Stimulated activated CD4-positive, alpha-beta T cell treated with anti-CD3 and anti-CD28 coated beads, Interleukin-2, amount 100 ng/mL, for 4 hours (primary cell): Measurements from ENCODE around the gene RASSF4.
A peak's percentile ranks its signal among the peaks of the same experiment; 100 is the strongest.

Experiments
- DNase-seq: peaks from one replicate; pipeline ENCODE4 v3.0.0-alpha.2; 2020; ENCODE audit warnings: low read depth

RASSF4 gene, protein sequence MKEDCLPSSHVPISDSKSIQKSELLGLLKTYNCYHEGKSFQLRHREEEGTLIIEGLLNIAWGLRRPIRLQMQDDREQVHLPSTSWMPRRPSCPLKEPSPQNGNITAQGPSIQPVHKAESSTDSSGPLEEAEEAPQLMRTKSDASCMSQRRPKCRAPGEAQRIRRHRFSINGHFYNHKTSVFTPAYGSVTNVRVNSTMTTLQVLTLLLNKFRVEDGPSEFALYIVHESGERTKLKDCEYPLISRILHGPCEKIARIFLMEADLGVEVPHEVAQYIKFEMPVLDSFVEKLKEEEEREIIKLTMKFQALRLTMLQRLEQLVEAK

DNA sequence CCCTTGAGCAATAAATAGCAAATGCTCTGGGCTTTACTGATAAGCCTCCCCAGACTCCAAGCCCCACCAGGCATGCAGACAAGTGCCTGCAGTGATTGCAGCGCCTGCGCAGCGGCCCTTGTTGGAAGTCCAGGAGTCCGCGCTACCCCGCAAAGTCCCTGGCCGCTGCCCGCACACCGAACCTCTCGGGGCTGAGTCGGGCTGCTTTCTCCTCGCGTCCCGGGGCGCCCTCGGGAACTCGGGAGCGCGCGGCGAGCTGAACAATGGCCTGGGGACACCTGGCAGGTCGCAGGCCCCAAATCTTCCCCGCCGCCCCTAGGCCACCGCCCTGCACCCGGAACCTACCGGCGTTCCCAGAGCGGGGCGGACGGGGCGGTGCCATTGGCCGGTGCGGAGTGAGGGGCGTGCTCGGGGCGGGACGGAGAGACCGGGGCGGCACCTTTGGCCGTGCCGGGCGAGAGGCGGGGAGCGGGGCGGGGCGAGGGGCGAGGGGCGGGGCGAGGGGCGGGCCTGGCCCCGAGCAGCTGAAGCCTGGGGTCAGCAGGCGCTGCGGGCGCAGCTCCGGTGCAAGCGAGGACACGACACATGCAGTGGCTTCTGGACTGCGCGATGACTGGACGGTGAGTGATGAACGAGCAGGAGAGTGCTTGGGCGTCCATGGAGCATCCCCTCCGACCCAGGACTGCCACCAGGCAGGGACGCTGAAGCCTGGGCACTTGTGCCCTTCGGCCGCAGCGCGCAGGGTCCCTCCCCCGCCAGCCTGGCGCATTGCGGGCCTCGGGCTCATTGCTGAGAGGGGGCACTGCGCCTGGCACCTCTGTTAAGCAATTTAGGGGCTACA lies at the start of gene RASSF4:
Gene RASSF4, plus strand, starts transcription at position 556 of the 841 bp plus-strand sequence. CDS start 10,401 bp downstream, outside the sequence.
- peak; percentile 85 for DNase-seq

DNA sequence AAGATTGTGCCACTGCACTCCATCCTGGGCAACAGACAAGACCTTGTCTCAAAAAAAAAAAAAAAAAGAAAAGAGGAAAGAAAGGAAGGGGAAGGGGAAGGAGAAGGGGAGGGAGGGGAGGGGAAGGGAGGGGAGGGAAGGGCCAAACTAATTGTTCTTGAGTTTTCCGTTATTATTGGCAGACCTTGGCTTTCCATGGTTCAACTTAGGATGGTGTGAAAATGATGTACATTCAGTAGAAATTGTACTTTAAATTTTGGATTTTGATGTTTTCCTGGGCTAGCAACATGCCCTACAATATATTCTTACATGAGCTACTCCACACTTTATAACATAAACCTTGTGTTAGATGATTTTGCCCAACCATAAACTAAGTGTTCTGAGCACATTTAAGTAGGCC lies 49.7 kb upstream of the RASSF4 start:
- no peak for DNase-seq

DNA sequence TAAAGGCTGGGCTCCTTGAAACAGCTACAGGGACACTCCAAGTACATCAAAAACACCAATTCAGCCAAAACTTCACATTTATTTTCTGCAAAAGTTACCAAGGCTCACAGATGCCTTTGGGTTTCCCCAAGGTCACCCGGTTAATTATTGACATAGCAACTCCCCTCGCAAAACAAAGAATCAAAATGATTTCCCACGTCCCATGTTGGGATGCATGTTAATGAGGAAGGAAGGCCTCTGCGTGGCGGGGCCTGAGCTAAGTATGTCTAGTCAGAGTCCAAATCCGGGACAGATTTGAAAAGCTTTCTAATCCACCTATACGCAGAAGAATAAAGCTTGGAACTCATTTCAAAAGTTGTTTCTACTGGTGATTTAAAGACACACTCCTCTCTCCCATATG lies 49.0 kb upstream of the RASSF4 start:
- DNase-seq: no peak

DNA sequence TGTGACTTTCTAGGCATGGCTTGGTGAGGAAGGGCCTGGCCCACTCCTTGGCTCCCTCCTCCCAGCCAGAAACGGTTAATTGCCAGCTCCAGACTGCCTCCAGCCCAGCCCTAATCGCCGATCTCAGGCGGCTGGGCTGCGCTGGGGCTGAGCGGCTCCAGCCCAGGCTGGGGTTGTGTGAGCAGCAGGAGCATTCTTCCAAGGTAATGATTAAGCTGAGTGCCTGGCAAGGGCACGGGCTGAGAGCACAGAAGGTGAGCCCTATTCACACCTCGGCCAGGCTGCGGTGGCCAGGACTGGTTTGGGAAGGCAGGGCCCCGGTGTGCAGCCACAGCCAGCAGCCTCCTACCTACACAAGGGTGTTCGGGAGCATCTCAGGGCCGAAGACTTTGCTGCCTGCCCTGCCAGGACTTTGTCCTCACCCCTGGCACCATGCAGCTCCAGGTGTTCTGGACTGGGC lies 48.5 kb upstream of the RASSF4 start, which contains the start of gene TMEM72:
Gene TMEM72, plus strand, starts transcription at position 257 of the 460 bp plus-strand sequence. Its CDS starts 176 bp downstream, at position 433.
- no peak for DNase-seq

DNA sequence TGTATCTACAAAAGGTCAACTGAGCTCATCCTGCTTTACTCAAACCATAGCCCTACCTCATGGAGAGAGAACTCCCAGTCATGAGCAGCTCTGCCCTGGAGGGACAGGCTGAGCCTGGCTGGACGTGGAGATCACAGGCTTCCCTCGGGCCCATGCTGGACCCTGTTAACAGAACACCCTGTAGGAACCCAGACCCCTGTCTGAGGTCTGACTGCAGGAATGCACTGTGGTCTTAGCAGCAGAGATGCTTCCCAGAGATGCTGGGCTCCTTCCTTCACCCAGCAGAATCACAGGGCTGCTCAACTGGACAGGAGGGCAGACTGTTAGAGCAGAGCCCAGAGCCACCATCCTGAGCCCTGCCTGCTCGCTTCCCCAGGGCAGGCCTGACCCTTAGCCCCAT lies 47.7 kb upstream of the RASSF4 start:
- no peak for DNase-seq

DNA sequence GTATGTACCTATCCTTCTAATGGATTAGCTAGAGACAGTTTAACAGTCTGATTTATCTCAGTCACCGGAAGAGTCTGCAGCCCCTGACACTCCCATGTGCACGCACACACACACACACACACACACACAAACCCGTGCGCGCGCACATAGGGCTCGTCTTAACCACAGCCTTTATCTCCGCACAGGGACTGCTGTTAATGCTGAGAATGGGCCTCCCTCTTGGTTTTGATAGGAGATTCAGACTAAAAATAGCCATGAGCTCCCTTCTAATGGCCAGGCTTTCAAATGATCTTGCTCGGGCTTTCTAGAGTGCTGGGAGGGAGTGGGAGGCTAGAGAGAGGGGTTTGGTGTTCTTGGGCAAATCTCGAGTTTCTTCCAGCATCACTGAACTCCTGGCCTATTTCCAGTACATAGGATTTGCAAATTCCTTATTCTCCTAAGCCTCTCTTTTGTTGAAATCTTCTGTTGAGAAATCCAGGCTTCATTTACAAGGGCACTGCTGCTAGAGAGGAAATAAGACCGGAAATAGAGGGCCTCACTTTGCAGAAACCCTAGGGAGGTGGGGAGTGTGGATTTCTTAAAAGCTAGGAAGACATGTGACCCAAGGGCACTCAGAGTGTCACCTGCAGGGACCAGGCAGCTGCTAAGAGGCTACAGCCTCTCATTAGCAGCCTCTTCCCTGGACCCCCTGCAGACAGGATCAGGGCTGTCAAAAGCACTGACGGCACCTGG lies 46.1 kb upstream of the RASSF4 start:
- DNase-seq: no peak

DNA sequence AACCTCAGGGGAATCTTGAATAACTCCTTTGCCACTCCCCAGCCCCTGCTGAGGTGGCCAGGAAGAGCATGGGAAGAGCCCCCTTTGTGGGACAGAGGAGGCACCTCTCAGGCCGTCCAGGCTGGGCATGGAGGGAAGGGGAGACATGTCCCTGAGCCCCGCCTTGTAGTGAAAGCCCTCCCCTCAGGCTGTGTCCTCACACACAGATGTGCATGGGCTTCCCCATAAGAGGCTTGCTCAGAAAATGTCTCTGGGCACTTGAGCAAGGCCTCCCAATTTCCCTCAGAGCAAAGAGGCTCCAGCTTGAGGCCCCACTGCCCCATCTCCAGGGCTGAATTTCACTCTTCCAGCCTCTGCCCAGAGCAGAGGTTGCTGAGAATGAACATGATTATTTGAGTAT lies 44.7 kb upstream of the RASSF4 start:
- DNase-seq: no peak

DNA sequence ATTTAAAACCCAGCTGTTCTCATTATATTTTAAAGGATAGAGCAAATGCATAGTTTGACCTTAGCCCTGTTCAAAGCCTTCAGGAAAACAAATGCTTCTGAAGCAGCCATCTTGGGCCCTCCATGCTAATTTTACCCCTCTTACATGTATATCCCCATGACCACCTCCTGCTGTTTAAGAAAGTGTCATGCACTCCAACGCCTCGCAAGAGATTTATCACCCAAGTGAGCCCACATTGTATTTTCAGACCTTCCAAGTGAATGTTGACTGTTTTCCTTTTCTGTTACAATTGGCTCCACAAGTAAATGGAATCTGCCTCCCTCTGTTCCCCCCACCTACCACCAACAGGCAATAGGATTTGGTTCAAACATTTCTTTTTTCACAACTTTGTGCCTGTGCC lies 43.2 kb upstream of the RASSF4 start:
- no peak for DNase-seq

DNA sequence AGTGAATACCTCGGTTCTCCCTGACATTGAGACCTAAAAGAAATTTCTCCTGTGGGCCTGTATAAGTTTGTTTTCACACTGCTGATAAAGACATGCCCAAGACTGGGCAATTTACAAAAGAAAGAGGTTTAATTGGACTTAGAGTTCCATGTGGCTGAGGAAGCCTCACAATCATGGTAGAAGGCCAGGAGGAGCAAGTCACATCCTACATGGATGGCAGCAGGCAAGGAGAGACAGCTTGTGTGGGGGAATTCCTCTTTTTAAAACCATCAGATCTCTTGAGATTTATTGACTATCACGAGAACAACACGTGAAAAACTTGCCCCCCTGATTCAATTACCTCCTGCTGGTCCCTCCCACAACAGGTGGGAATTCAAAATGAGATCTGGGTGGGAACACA lies 41.8 kb upstream of the RASSF4 start:
- no peak for DNase-seq

DNA sequence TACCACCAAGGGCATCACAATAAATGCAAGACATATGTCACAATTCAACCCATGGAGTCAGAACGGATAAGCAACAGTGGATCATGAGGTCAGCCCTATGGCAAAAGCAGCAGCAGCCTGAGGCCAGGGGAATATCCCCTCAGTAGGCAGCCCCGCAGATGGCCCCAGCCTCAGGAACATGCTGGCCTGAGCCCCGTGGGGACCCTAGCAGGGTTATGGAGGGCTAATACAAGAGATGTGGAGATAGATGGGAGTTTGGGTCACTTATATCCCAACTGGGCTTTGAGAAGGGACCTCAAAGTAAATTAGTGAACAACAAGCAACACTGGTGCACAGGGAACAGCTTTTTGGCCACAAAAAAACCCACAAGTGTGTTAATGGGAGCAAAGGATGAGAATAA lies 39.4 kb upstream of the RASSF4 start:
- no peak for DNase-seq

DNA sequence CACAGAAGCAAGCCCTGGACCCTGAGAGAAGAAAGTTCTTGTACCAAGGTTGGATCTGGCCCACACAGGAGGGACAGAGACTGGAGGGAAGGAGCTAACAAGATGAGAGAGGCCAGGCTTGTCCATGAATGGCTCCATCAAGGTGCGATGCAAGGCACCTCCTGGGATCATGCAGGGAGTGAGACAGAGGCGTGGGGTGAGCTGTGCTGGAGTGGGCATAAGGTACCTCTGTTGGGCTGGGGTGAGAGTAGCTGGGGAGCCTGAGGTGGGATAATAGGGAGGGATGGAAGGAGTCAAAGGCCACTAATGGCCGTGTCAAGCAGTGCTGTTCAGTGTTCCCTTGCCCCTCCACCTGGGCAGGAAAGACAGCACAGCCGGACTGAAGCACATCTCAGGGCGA lies 38.5 kb upstream of the RASSF4 start:
- DNase-seq: no peak

DNA sequence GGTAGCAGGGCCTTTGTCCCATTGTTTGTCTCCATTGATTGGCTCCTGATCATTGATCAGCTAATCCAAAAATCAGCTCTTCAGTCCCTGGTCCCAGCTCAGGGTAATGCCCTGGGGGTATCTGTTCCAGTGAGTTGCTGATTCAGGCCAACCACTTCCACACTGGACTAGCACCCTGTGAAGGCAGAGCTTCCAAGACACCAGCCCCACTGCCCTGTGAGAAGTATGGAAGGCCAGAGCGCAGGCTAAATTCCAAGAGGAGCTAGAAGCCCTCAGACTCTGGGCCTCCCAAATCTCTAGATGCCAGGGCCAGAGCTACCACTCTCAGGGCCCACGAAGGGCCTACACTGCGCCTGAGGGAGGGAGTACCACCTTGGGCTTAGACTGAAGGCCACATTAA lies 38.1 kb upstream of the RASSF4 start:
- no peak for DNase-seq

DNA sequence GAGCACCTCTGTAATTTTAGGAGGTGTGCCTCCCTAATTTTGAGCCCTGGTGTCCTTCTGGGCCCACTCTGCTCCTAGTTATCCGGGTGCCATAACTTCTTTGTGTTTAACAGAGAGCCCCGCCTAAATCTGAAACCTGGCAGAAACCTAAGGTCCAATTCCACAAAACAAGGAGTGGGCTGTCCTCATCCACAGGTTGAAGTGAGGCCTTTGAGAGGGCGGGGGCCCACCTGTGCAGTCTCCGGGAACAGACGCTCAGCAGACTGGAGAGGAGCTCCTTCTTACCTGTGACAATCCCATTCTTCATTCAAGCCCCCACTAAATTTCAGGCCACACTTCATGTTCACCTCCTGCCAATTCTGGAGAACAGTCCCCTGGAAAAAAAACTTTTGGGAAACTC lies 37.6 kb upstream of the RASSF4 start:
- no peak for DNase-seq

DNA sequence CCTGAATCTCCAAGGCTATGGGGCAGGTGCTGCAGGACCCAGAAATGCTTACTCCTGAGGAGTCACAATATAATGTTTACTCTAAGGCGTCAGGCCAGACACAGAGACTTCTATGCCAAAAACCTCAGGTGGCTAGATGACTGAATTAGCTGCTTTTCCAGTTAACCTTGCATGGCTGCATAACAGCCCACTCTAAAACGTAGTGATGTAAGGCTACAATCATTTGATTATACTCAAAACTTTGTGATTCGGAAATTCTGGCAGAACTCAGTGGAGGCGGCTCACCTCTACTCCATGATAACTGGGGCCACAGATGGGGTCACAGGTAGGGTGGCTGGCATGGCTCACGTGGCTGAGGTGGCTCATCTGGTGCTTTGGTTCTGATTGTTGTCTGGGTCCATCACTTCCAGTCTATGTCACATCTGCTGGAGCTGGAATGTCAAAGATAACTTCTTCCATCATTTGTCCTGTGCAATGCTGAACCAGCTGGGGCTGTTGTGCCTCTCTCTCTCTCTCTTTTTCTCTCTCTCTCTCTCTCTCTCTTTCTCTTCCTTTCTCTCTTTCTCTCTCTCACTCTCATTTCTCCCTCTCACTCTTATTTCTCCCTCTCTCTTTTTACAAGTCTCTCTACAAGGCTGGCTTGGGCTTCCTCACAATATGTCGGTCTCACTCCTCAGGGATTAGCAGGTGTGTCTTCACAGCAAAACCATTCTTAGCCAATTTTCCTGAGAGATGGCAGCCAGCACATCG lies 36.6 kb upstream of the RASSF4 start:
- no peak for DNase-seq

DNA sequence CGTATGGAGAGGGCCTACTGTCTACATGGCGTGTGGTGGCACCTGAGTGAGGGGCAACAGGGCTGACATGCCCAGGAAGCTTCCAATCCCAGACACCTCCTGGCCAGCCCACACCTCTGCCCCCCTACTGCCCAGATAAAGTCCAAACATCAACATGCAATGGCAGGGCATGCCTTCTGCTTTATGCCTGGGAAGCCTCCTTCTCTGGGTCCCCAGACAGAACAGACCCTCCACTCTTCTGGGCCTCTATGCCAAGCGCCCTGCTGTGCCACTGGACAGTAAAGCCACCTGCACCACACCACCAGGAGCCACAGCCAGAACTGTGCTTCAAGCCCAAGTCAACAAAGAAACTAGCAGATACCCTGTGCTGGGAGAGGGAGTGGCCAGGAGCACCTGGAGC lies 36.0 kb upstream of the RASSF4 start:
- no peak for DNase-seq

DNA sequence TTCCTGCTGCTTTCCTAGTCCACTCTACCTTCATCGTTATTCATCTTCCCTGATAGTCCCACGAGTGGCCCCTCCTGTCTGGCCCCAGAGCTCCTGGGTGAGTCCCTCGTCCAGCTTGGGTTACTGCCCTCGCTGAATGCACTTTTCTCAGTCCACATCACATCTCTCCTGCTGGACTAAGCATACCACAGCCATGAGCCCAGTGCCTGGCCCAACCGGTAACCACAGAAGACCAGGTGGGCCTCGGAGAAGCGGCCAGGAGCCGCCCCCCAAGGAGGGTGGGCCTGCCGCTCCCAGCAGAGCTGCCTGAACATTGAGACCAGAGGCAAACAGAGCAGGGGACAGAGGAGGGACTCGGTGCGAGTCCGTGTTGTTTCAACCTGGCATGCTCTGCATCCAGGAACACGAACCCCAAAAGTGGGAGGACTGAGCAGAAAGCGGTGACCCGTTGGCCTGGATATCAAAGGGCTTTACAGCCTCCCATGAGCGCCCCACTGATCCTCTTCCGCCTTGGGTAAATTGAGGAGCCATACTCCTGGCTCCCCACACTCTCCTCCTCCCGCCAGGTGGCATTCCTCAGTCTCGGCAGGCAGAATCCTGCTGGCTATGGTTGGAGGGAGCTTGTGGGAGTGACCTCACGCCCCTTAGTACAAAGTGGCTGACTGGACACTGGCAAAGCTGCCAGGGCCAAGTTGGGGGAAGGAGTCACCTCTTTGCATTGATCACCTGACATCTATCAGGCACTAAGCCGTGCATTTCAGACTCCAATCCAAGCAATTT lies 35.2 kb upstream of the RASSF4 start:
- no peak for DNase-seq

DNA sequence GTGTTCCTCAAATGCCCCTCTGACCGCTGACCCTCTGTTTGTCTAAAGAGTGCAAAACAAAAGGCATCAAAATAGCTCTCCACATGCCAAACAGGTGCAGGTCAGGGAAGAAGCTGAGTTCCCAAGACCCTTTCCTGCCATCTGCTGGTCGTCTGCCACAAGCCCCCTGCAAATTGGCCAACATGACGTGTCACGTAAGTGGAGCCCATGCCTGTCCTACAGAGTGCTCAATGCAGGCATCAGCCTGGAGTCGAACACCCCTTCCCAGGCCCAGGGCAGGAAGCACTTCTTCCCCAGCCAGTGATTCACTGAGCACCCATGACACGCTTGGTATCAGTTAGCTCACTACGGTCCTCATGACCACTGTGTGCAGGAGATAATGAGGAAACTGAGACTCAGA lies 34.4 kb upstream of the RASSF4 start:
- DNase-seq: no peak

DNA sequence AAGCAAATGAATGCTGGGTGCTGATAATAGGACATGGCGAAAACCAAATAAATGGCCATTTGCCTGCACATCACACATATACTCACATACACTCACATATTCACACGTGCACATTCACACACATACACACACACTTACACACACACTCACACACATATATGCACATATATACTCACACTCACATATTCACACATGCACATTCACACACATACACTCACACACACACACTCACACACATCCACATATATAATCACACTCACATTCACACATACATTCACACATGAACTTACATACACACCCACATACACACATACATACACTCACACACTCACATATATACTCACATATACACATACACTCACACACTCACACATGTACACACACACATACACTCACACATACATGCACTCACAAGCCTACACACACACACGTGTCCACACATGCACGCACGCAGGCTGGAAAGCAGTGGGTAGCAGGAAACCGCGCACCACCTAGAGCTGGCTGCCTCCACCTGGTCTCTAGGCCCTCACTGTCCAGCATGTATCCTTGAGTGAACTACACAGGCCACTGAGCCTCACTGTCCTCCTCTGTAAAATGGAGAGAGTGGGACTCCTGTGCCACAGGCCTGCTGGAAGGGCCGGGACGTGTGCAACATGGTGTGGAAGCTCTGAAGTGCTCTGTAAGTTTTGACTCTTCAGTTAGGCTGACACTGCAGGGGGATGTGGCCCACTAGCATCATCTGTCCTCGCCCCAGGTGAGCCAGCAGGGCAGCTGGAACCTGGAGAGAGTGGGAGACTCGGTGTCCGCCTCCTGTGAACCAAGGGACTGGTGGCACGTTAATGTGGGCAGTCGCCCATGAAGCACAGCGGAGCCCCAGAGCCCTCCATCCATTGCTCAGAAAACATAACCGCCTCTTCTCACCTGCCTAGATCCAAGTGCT lies 33.5 kb upstream of the RASSF4 start:
- DNase-seq: no peak

DNA sequence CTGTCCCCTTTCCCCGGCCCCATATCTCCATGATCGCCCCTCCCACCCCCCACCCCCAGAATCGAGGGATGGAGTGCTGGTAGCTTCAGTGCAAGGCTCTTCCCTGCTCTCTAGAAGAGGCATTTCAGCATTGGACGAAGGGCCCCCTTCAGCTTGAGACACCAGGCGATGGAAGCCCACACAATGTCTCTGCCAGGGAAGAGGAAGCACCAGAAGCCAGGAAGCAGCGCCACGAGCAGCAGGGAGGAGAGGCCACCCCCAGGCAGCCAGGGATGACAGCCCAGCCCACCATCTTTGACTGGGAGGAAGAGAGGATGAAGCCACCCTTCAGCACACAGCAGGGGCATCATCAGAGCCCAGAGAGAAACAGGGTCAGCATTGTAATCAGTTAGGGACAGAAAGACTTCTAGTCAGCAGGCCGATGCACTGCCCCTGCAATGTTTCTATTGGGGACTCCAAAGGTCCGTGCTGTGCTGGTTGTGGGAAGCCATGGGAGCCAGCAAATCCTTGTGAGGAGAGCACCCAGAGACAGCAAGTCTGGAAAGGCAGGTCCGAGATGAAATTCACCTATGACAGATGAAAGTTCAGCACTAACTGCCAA lies 32.8 kb upstream of the RASSF4 start:
- no peak for DNase-seq

DNA sequence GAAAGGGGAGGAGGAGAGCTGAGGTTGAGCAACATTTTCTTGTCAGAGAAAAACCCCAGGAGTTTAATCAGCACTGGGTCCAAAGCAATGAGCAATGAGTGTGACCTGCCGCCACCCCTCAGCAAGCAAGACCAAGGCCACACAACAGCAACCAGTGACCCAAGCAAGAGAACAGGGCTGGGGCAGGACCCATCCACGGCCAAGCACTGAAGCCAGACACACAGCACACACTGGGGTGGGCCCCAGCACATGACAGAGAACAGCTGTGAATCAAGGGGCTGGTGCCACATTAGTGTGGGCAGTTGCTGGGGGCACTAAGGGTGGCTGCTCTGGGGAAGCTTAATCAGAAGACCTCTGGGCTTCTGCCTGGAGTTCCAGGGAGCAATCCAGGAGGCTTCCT lies 32.2 kb upstream of the RASSF4 start:
- no peak for DNase-seq
